Measurements from ENCODE around the gene CTNNA1.

CTNNA1 gene

GRCh38 chr5:138720840-138721239 is 32.4 kb upstream of the CTNNA1 start:
- DNase-seq (ENCODE audit: low read depth): no peak
- TF ChIP-seq MAX (IDR thresholded peaks at IDR 0.05; ENCODE audit: low read depth, low read length) (no peak), MYC (IDR thresholded peaks at IDR 0.05; ENCODE audit: low read depth, low read length) (no peak), POLR2A (IDR thresholded peaks at IDR 0.05; ENCODE audit: extremely low read depth, insufficient read length) (no peak)
- TF ChIP-seq, protein P1, sequence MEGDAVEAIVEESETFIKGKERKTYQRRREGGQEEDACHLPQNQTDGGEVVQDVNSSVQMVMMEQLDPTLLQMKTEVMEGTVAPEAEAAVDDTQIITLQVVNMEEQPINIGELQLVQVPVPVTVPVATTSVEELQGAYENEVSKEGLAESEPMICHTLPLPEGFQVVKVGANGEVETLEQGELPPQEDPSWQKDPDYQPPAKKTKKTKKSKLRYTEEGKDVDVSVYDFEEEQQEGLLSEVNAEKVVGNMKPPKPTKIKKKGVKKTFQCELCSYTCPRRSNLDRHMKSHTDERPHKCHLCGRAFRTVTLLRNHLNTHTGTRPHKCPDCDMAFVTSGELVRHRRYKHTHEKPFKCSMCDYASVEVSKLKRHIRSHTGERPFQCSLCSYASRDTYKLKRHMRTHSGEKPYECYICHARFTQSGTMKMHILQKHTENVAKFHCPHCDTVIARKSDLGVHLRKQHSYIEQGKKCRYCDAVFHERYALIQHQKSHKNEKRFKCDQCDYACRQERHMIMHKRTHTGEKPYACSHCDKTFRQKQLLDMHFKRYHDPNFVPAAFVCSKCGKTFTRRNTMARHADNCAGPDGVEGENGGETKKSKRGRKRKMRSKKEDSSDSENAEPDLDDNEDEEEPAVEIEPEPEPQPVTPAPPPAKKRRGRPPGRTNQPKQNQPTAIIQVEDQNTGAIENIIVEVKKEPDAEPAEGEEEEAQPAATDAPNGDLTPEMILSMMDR (IDR thresholded peaks at IDR 0.05; ENCODE audit: low read depth, low read length): no peak
- H3K4me3 ChIP-seq (ENCODE audit: low read depth, low read length): no peak overlapping the region

DNA sequence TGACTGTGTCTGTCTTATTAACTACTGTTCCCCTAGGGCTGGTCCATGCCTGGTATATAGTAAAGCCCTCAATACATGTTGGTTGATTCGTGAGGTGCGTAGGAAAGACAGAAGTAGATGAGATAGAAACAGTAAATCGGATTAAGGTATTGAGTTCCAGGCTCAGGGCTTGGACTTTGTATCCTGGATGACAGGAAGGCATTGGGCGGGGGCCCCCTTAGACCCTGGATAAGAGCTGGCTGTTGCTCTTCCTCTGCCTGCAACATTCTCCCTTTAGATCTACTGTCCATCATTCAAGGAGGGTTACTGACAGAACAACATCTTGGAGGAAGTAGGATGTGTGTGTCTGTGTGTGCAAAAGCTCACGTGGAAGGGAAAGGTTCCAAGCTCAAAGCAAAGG is 31.2 kb upstream of the CTNNA1 start:
- no peak overlapping the region for H3K4me3 ChIP-seq (ENCODE audit: low read depth, low read length)
- DNase-seq (ENCODE audit: low read depth): no peak
- TF ChIP-seq, protein P1 (IDR thresholded peaks at IDR 0.05; ENCODE audit: low read depth, low read length): no peak
- TF ChIP-seq MYC (IDR thresholded peaks at IDR 0.05; ENCODE audit: low read depth, low read length) (no peak), MAX (IDR thresholded peaks at IDR 0.05; ENCODE audit: low read depth, low read length) (no peak), POLR2A (IDR thresholded peaks at IDR 0.05; ENCODE audit: extremely low read depth, insufficient read length) (no peak)

DNA sequence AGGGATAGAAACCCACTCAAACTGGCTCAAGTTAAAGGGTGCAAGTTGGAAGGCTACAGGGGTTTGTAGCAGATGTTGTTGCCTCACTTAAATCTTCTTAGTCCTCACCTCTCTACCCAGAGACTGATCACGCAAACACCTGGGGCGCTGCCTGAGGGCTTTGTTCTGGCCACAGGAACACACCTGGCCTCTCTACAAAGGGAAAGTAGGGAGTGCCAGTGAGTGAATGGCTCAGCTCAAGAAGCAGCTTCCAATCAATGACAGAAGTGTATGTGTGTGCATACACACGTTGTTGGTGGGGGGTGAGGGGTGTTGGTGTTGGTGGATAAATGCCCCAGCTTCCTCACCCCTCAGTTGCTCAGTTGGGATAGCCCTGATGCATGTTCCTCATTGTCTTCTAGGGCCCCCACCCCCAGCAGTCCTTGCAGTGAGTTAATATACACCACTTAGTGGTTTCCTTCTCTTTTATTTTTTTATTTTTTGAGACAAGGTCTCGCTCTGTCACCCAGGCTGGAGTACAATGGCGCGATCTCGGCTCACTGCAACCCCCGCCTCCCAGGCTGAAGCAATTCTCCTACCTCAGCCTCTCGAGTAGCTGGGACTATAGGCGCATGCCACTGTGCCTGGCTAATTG is 30.6 kb upstream of the CTNNA1 start:
- peak; percentile 12 for DNase-seq (ENCODE audit: low read depth)
- H3K4me3 ChIP-seq (ENCODE audit: low read depth, low read length): no peak overlapping the region
- TF ChIP-seq POLR2A (IDR thresholded peaks at IDR 0.05; ENCODE audit: extremely low read depth, insufficient read length): no peak
- TF ChIP-seq MAX (IDR thresholded peaks at IDR 0.05; ENCODE audit: low read depth, low read length): no peak
- TF ChIP-seq, protein P1 (IDR thresholded peaks at IDR 0.05; ENCODE audit: low read depth, low read length): no peak
- TF ChIP-seq MYC (IDR thresholded peaks at IDR 0.05; ENCODE audit: low read depth, low read length): no peak

DNA sequence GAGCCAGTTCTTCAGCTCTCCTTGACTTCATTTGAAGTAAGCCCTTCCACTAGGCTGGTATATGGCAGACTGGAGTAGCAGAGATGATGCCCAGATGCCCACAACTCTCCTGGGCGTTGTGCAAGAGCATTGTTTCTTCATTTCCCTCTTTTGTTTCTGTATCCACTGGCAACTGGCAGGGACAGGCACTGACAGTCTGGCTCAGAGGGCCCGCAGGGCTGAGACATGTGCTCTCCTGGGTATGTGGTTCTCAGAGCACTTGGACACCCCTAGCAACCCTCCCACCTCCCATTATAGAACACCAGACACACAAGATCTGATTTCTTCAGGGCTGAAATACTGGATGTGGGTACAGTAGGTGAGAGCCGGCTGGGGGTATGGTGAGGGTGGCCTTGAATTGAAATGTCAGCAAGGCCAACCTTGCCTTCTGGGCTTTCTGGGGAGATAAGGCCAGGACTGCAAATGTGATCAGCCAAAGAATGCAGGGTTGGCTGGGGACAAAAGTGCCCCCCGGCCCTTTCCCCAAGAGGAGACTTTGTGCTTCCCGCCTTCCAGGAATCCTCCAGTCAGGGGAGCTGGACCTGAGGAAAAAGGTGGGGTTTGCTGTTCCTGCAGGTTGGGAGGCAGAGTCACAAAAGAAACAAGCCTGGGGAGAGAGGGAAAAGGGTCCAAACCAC is 28.6 kb upstream of the CTNNA1 start:
- peak; percentile 92 for DNase-seq (ENCODE audit: low read depth)
- TF ChIP-seq MYC (IDR thresholded peaks at IDR 0.05; ENCODE audit: low read depth, low read length) (peak; percentile 85), MAX (IDR thresholded peaks at IDR 0.05; ENCODE audit: low read depth, low read length) (peak; percentile 85), POLR2A (IDR thresholded peaks at IDR 0.05; ENCODE audit: extremely low read depth, insufficient read length) (no peak)
- TF ChIP-seq, protein P1 (IDR thresholded peaks at IDR 0.05; ENCODE audit: low read depth, low read length): no peak
- H3K4me3 ChIP-seq (ENCODE audit: low read depth, low read length): no peak overlapping the region

- H3K4me3 ChIP-seq (ENCODE audit: low read depth, low read length): no peak overlapping the region
- DNase-seq (ENCODE audit: low read depth): peak; percentile 85
- TF ChIP-seq, protein P1 (IDR thresholded peaks at IDR 0.05; ENCODE audit: low read depth, low read length): peak; percentile 63
- TF ChIP-seq POLR2A (IDR thresholded peaks at IDR 0.05; ENCODE audit: extremely low read depth, insufficient read length) (no peak), MYC (IDR thresholded peaks at IDR 0.05; ENCODE audit: low read depth, low read length) (peak; percentile 15; the same call in 1 of the 2 replicates), MAX (IDR thresholded peaks at IDR 0.05; ENCODE audit: low read depth, low read length) (peak; percentile 42; the same call in 1 of the 2 replicates)
Observed at GRCh38 chr5:138725153-138725817, 27.9 kb upstream of the CTNNA1 start.

Measured in NB4 (cell line).